RWPE1 (cell line): Measurements from ENCODE around the gene PRKAR2B.
A peak's percentile ranks its signal among the peaks of the same experiment; 100 is the strongest.

ENCODE experiments used
- CTCF ChIA-PET: fragments of 350-600 bp; sonication (Branson Sonifier 250); formaldehyde crosslinking; extraction: SDS; loops from one replicate; lab custom pipeline; 2021; lab: Yijun Ruan, JAX
- POLR2A ChIA-PET: fragments of 400-600 bp; formaldehyde crosslinking; extraction: SDS; loops from one replicate; lab custom pipeline; 2020; ENCODE audit warnings: antibody characterized with exemption; ENCODE audit not compliant: low non-redundant PET; lab: Yijun Ruan, JAX
- DNase-seq: peaks from one replicate; pipeline ENCODE4 v3.0.0; 2012; ENCODE audit warnings: low spot score
- H3K27ac ChIP-seq: fragments of 450-650 bp; 2 replicates; pipeline ENCODE4 v1.5.1; 2017
- TF ChIP-seq, protein P1 (sequence below): fragments of 450-650 bp; conservative IDR thresholded peaks from 2 replicates; pipeline ENCODE4 v1.5.1; 2017; ENCODE audit warnings: low read depth, mild to moderate bottlenecking

The PRKAR2B gene

DNA sequence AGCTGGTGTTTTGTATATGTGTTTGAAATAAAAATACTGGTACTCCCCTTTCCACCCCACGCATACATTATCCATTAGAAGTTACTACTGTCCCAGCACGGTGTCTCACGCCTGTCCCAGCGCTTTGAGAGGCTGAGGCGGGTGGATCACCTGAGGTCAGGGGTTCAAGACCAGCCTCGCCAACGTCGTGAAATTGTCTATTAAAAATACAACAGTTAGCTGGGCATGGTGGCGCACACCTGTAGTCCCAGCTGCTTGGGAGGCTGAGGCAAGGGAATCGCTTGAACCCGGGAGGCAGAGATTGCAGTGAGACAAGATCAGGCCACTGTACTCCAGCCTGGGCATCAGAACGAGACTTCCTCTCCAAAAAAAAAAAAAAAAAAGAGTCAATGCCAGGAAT lies 127.0 kb downstream of the PRKAR2B start:
- H3K27ac ChIP-seq = no peak overlapping the region
- TF ChIP-seq, protein P1, sequence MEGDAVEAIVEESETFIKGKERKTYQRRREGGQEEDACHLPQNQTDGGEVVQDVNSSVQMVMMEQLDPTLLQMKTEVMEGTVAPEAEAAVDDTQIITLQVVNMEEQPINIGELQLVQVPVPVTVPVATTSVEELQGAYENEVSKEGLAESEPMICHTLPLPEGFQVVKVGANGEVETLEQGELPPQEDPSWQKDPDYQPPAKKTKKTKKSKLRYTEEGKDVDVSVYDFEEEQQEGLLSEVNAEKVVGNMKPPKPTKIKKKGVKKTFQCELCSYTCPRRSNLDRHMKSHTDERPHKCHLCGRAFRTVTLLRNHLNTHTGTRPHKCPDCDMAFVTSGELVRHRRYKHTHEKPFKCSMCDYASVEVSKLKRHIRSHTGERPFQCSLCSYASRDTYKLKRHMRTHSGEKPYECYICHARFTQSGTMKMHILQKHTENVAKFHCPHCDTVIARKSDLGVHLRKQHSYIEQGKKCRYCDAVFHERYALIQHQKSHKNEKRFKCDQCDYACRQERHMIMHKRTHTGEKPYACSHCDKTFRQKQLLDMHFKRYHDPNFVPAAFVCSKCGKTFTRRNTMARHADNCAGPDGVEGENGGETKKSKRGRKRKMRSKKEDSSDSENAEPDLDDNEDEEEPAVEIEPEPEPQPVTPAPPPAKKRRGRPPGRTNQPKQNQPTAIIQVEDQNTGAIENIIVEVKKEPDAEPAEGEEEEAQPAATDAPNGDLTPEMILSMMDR = no peak
- no peak for DNase-seq
- ChIA-PET POLR2A (no interaction called here), CTCF (no interaction called here)

- ChIA-PET POLR2A (no interaction called here), CTCF (no interaction called here)
- TF ChIP-seq, protein P1 = no peak
- H3K27ac ChIP-seq = no peak overlapping the region
- DNase-seq = no peak
Observed at GRCh38 chr7:107172276-107173032, 127.9 kb downstream of the PRKAR2B start.

DNA sequence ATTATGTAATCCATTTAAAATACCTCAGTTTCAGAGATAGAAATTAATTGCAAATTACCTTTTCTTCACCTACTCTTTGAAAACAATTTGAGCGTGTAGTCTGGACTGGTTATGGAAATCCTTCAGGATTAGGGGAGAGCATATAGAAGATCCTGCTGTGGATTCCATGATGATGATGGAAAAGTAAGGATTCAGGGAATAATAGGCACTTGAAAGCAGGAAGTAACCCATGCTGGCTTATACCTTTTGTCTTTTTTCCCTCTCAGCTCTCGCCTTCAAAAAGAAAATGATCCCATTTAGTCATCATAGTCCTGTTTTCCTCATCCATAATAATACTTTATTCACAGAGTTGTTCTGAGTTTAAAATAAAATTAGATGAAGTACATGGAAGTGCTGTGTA lies 128.7 kb downstream of the PRKAR2B start:
- no peak overlapping the region for H3K27ac ChIP-seq
- no peak for DNase-seq
- POLR2A ChIA-PET = no interaction called here
- CTCF ChIA-PET = no interaction called here
- TF ChIP-seq, protein P1 = no peak

- TF ChIP-seq, protein P1 = no peak
- ChIA-PET CTCF (no interaction called here), POLR2A (no interaction called here)
- no peak for DNase-seq
- H3K27ac ChIP-seq = no peak overlapping the region
Observed at GRCh38 chr7:107173691-107174406, 129.3 kb downstream of the PRKAR2B start.

DNA sequence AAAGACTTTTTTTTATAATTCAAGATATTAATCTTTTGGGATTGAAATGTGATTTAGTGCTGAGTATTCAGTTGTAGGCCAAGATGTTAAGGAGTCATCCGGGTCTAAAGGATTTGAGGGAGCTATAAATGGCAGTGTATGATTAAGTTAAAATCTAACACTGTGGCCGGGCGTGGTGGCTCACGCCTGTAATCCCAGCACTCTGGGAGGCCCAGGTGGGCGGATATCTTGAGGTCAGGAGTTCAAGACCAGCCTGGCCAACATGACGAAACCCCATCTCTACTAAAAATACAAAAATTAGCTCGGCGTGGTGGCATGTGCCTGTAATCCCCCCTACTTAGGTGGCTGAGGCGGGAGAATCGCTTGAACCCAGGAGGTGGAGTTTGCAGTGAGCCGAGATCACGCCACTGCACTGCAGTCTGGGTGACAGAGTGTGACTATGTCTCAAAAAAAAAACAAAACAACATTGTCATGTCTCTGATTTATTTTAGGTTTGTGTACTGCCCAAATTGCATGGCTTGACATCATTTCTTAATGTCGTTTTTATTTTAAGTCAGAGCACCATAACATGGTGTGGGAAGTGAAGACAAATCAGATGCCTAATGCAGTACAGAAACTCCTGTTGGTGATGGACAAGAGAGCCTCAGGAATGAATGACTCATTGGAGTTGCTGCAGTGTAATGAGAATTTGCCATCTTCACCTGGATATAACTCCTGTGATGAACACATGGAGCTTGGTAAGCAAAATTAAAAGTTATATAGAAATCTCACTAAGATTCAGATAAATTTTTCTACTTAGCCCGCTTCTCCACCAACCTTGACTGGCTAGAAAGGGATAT lies 135.0 kb downstream of the PRKAR2B start:
- peak; percentile 55 for DNase-seq
- ChIA-PET CTCF (interaction anchor here (0.6 kb wide), 1 partner anchor 278 kb away, joined by 3 read pairs; no protein-coding TSS in a partner anchor), POLR2A (no interaction called here)
- peak overlapping the region; percentile 50 for H3K27ac ChIP-seq
- TF ChIP-seq, protein P1 = no peak

DNA sequence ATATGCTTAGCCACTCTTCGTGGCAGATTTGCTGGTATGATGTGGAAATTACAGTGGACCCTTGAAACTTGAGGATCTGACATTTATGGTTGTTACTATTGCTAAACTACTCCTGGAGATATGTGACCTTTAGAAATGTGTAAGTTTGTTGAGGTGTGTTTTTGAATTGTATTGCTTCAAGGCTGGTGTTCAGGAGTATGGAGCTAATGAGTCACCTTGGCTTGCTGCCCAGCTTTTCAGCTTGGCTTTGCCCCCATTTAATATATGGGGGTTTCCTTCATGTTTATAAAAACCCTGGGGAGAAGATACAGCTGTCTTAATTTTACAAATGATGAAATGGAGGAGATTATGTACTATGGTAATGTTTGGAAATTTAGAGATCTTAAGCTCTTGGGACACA lies 135.9 kb downstream of the PRKAR2B start:
- ChIA-PET POLR2A (no interaction called here), CTCF (no interaction called here)
- peak; percentile 37 for DNase-seq
- H3K27ac ChIP-seq = no peak overlapping the region
- TF ChIP-seq, protein P1 = no peak
